A549 (cell line): ENCODE measurements around the gene LPAR1.

Experiments
- CTCF ChIP-seq: fragments of >200 bp; sonication (Bioruptor Twin); formaldehyde crosslinking; IDR thresholded peaks from 3 replicates; pipeline ENCODE4 v1.5.1; 2016
- HDAC2 ChIP-seq: fragments of 200-600 bp; sonication (generic); IDR thresholded peaks from 2 replicates; pipeline ENCODE4 v1.6.1; 2016
- MAX ChIP-seq: IDR thresholded peaks from 2 replicates; pipeline ENCODE4 v1.6.1; 2012
- PBX3 ChIP-seq: IDR thresholded peaks from 2 replicates; pipeline ENCODE4 v1.6.1; 2012
- POLR2A ChIP-seq: IDR thresholded peaks from 2 replicates; pipeline ENCODE4 v1.6.1; 2012; ENCODE audit warnings: mild to moderate bottlenecking, low read length

- TF ChIP-seq POLR2A (no peak), CTCF (no peak), PBX3 (no peak), MAX (no peak), HDAC2 (no peak)
Observed at GRCh38 chr9:110936719-110937452, 101.4 kb downstream of the LPAR1 start.
